Stimulated activated memory B cell treated with anti-CD40 and anti-IgM and Interleukin-4, amounts not matched to agents 10 μg/mL and 1 μg/mL and 100 μg/mL, for 72 hours (primary cell): ENCODE results near the gene SART3.

ENCODE experiments used
- ATAC-seq: fragments of 150-1000 bp; cut with Tn5 transposase; 2 replicates; pipeline ENCODE4 v1.10.0; 2021
- H3K27ac Mint-ChIP-seq: one replicate; pipeline ENCODE4 v1.8.0; 2022; ENCODE audit warnings: mild to moderate bottlenecking, mixed read lengths
- H3K27me3 Mint-ChIP-seq: one replicate; pipeline ENCODE4 v1.8.0; 2022; ENCODE audit warnings: mixed read lengths
- H3K36me3 Mint-ChIP-seq: one replicate; pipeline ENCODE4 v1.8.0; 2022; ENCODE audit warnings: mixed read lengths
- H3K4me1 Mint-ChIP-seq: one replicate; pipeline ENCODE4 v1.8.0; 2022; ENCODE audit warnings: mixed read lengths
- H3K4me3 Mint-ChIP-seq: one replicate; pipeline ENCODE4 v1.8.0; 2022; ENCODE audit warnings: mild to moderate bottlenecking, moderate library complexity, mixed read lengths
- H3K9me3 Mint-ChIP-seq: one replicate; pipeline ENCODE4 v1.8.0; 2022; ENCODE audit warnings: mixed read lengths

The SART3 gene

DNA sequence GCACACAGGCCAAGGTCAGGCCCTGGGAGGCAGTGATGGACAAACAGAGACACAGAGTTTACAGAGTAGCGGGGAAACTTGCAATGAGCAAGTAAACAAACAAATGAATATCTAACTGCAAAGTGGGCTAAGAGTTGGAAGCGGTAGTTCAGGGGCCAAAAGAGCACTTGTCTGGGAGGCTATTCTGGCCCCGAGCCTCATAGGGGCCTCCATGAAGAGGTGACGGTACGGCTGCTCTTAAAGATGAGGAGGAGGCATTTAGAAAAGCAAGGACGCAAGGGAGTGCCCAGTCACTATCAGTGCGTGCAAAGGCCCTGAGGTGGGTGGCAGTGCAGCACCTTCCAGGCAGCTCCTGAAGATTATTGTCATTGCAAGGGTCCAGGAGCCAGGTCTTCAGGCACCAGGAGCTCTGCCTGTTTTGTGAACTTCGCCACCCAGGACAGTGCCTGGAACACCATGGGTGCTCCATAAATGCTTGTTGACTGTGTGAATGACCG is 41.3 kb upstream of the SART3 start:
- Mint-ChIP-seq H3K9me3 (peaks cover 5% of the 10 kb centered on the region), H3K27ac (no peak overlapping the region), H3K4me1 (peaks cover 28% of the 10 kb centered on the region), H3K27me3 (peaks cover under 1% of the 10 kb centered on the region), H3K36me3 (no peaks in the 10 kb centered on the region), H3K4me3 (no peak overlapping the region)
- ATAC-seq = no peak

DNA sequence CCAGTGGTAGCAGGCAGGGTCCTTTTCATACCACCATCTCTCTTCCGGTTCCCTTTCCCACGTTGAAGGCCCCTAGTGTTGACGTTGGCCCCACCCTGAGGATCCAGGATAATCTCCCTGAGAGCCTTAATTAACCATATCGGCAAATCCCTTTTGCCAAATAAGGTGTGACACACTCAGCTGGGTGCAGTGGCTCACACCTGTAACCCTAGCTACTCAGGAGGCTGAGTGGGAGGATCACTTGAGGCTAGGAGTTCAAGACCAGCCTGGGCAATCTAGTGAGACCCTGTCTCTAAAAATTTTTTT is 39.7 kb upstream of the SART3 start:
- Mint-ChIP-seq H3K4me3 (no peak overlapping the region), H3K9me3 (peaks cover 2% of the 10 kb centered on the region), H3K36me3 (no peaks in the 10 kb centered on the region), H3K27me3 (no peaks in the 10 kb centered on the region), H3K27ac (no peak overlapping the region), H3K4me1 (peaks cover 18% of the 10 kb centered on the region)
- ATAC-seq = no peak

DNA sequence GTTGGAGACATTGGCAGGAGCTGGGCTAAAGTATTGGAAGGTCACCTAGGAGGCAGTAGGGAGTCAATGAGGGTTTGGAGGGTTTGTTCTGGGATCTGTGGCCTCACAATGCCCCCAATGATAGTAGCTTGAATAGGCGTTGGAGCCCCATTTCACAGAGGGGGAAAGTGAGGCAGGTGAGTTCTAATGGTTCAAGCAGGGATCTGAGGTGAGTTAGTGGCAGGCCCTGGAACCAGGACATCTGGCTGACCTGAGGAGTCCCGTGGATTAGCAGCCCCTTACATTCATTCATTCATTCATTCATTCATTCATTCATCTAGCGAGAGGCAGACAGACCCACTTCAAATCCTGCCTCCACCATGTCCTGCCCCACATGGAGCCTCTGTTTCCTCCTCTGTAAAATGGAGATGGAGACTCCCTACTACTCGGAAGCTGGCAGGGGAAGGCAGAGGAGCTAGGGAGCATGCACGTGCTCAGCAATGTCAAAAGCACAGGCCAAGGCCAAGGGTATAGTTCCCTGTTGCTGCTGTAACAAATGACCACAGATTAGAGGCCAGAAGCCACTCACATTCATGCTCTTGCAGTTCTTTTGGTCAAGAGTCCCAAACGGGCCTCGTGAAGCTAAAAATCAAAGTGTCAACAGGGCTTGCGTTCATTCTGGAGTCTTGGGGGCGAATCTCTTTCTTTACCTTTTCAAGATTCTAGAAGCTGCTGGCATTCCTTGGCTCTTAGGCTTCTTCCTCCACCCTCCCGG is 39.2 kb upstream of the SART3 start:
- H3K9me3 Mint-ChIP-seq = no peaks in the 10 kb centered on the region
- ATAC-seq = no peak
- H3K4me3 Mint-ChIP-seq = no peak overlapping the region

DNA sequence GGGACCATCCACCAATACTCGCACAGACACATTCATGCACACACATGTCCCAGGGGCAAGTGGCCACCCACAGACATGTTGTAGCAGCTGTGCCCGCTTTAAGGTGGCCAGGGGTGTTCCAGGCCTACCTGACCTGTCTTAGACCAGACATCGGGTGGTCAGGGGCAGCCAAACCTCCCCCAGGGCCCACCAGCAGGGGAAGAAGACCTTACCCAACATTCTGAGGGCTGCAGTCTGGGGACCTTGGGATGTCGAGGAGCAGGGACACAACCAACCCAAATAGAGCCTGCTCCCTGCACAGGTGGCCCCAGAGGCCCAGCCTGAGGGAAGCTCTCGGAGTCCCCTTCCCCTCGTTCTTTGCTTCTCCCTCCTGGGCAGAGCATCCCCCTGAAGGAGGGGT is 38.6 kb upstream of the SART3 start:
- no peaks in the 10 kb centered on the region for H3K27me3 Mint-ChIP-seq
- H3K4me1 Mint-ChIP-seq = peaks cover 12% of the 10 kb centered on the region
- H3K36me3 Mint-ChIP-seq = no peaks in the 10 kb centered on the region
- H3K27ac Mint-ChIP-seq = no peak overlapping the region
- no peaks in the 10 kb centered on the region for H3K9me3 Mint-ChIP-seq
- no peak overlapping the region for H3K4me3 Mint-ChIP-seq
- ATAC-seq = no peak

More for the DNA sequence above, 39.2 kb upstream of the SART3 start:
- peaks cover 13% of the 10 kb centered on the region for H3K4me1 Mint-ChIP-seq
- no peak overlapping the region for H3K27ac Mint-ChIP-seq
- H3K27me3 Mint-ChIP-seq = no peaks in the 10 kb centered on the region
- H3K36me3 Mint-ChIP-seq = no peaks in the 10 kb centered on the region

DNA sequence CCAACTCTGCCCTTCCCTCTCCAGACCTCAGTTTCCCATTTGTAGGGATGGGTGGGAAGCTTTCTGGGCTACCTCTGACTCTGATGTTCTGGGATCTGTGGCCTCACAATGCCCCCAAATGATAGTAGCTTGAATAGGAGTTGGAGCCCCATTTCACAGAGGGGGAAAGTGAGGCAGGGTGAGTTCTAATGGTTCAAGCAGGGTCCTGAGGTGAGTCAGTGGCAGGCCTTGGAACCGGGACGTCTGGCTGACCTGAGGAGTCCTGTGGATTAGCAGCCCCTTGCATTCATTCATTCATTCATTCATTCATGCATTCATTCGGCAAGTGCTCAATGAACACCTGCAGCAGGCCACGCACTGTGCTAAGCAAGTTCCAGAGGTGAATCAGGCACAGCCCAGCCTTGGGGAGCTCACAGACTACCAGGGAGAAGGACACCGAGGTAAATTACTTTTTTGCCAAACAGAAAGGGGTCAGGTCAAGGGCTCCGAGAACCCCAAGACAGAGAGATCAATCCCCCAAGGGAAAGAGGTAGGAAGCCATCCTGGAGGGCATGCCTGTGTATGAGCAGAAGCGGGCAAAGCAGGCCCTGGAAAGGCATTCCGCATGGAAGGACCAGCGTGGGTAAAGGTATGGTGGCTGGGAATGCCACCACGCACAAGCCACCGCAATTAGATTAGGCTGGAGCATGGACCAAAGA is 37.7 kb upstream of the SART3 start:
- Mint-ChIP-seq H3K27ac (peak overlapping the region; percentile 33), H3K36me3 (no peaks in the 10 kb centered on the region), H3K4me1 (peaks cover 12% of the 10 kb centered on the region), H3K27me3 (no peaks in the 10 kb centered on the region), H3K4me3 (no peak overlapping the region), H3K9me3 (no peaks in the 10 kb centered on the region)
- ATAC-seq = no peak

DNA sequence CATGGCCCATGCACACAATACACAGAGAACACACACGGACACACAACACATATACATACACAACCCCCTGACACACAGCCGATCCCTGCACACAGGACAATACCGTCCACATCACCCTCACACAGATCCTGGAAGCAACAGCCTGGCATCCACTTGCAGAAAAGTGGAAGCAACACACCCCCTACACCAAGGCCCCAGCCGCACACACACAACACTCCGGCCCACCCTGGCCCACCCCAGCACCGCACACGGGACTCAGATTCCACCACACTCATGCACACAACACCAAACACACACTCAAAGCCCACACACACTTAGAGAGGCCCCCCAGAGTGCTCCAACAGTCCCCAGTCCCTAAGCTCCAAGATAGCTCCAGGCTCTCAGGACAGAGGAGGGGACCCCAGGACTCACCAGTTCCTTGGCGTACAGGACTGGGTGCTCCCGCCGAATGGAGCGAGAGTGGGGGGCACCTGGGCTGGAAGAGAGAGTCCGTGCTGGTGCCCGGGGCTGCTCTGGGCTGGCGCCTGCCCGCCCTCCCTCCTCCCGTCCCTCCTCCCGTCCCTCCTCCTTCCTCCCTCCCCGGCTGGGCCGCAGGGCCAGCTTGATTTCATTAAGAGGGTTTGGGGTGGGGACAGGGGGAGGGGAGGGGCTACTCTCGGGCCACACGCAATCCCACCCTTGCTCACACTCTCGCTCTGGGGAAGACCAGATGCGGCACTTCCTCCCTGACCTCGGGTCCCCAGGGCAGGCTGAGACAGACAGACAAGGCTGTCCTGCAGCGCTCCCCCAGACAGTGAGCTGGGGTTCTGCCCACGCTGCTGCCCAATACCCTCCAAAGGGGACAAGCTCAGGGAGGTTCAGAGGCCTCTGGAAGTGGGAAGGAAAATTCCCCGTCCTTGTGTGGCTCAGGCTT is 36.8 kb upstream of the SART3 start, which contains the start of gene TMEM119:
Gene TMEM119, minus strand, starts transcription at position 526 of the 913 bp plus-strand sequence. CDS start 5,701 bp downstream, outside the sequence.
- Mint-ChIP-seq H3K4me3 (no peak within 1 kb of the TSS), H3K4me1 (peaks cover 12% of the 10 kb centered on the region), H3K27me3 (no peaks in the 10 kb centered on the region), H3K27ac (peak within 1 kb of the TSS; percentile 33), H3K9me3 (no peaks in the 10 kb centered on the region), H3K36me3 (no peaks in the 10 kb centered on the region)
- peak; percentile 32 for ATAC-seq

DNA sequence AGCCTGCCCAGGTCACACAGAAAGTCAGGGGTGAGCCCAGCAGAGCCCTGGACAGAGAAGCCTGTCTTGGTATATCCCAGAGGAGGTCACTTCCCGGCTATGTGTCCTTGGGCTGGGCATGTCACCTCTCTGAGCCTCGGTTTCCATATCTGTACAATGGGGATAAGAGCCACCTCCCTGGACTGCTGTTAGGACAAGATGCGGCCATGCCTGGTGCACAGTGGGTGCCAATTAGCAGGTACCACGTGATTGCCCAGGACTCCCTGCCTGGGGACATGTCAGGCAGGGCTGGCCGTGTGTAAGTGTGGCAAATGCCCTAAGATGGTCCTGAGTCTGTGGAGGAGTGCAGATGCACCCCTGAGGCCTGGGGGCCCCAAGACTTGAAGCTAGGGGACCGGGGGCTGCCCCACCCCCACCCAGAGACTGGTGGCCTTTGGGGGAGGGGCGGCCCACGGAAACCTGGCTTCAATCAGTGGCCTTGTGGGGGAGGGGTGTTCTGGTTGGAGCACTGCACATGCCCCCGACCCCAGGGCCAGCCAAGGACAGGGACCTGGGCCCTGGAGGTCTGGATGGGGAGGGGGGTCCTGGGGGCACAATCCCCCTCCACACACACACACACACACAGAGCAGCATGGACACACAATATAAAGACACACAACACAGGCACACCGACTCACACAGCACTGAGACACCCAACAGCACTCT is 36.0 kb upstream of the SART3 start:
- ATAC-seq = peak; percentile 35
- Mint-ChIP-seq H3K27me3 (no peaks in the 10 kb centered on the region), H3K4me3 (no peak overlapping the region), H3K36me3 (no peaks in the 10 kb centered on the region), H3K4me1 (peaks cover 12% of the 10 kb centered on the region), H3K27ac (no peak overlapping the region), H3K9me3 (no peaks in the 10 kb centered on the region)

DNA sequence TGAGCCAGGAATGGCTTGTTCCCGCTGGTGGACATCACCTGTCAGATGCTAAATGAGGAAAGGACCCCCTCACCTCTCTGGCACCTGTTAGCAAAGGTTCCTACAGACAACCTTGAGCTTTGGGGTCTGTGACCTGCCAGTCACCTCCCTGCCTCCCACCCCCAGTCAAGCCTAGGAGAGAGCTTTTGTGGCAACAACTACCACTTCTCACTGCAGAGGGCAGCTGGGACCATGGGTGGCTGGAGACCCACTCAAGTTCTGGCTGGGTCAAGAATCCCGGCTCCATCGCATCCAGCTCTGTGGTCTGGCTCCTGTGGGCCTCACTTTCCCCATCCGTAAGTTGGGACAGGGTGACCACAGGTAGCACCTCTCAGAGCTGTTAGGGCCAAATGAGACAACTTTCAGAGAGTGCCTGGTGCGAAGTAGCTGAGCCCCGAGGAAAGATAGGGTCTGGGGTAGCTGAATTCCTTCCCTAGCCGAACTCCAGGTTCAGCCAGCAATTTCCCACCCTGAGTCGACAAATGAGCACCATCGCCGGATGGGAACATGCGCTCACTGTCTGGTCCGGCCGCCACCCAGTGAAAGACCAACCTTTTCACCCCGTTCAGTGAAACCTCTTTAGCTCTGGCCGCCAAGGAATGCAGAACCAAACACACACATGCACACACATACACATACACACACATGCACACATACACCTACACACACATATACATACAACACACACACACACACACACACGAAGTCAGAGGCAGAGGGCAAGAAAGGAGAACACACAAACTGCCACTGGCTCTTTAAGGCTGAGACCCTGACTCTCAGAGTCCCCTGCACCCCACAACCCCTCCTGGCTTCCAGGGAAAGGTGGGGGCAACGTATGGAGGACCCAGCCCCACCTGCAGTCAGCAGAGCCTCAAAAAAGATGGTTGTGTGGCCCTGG is 35.0 kb upstream of the SART3 start:
- Mint-ChIP-seq H3K4me3 (no peak overlapping the region), H3K27me3 (no peaks in the 10 kb centered on the region), H3K9me3 (no peaks in the 10 kb centered on the region), H3K27ac (no peak overlapping the region), H3K4me1 (peaks cover 12% of the 10 kb centered on the region), H3K36me3 (no peaks in the 10 kb centered on the region)
- ATAC-seq = no peak

DNA sequence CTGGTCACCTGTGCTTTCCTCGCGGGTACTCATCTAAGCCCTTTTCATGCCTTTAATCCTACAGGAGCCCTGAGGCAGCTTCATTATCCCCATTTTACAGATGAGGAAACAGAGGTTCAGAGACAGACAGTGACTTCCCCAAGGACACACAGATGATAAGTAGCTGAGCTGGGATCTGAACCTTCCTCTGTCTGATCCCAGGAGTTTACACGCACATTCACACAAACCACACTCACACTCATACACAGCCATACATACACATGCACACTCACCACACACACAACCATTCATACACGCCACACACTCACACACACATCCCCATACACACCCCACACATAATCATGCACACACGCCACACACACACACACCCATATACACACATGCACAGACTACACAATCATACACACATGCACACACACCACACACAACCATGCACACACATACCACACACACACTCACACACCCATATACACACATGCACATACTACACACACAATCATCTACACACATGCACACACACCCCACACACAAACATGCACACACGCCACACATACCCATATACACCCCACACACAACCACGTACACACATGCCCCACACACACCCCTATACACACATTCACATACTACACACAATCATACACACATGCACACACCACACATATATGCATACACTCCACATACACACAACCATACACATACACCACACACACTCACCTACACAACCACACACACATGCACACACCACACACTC is 34.2 kb upstream of the SART3 start:
- no peak for ATAC-seq
- H3K27me3 Mint-ChIP-seq = no peaks in the 10 kb centered on the region
- no peak overlapping the region for H3K4me3 Mint-ChIP-seq
- no peaks in the 10 kb centered on the region for H3K9me3 Mint-ChIP-seq
- no peak overlapping the region for H3K27ac Mint-ChIP-seq
- no peaks in the 10 kb centered on the region for H3K36me3 Mint-ChIP-seq
- peaks cover 12% of the 10 kb centered on the region for H3K4me1 Mint-ChIP-seq

DNA sequence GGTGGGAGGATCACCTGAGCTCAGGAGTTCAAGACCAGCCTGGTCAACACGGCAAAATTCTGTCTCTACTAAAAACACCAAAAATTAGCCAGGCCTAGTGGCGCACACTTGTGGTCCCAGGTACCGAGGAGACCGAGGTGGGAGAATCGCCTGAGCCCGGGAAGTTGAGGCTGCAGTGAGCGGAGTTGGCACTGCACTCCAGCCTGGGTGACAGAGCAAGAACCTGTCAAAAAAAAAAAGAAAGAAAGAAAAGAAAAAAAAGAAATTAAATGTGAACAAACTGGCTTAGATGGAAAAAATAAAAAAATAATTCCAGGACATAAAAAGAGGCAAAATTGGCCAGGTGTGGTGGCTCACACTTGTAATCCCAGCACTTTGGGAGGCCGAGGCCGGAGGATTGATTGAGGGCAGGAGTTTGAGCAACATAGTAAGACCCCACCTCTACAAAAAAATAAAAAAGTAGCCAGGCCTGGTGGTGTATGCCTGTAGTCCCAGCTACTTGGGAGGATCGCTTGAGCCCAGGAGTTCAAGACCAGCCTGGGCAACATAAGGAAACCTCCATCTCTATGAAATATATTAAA is 33.4 kb upstream of the SART3 start:
- H3K9me3 Mint-ChIP-seq = no peaks in the 10 kb centered on the region
- no peaks in the 10 kb centered on the region for H3K36me3 Mint-ChIP-seq
- ATAC-seq = no peak
- H3K27ac Mint-ChIP-seq = no peak overlapping the region
- H3K4me3 Mint-ChIP-seq = no peak overlapping the region
- no peaks in the 10 kb centered on the region for H3K27me3 Mint-ChIP-seq
- peaks cover 12% of the 10 kb centered on the region for H3K4me1 Mint-ChIP-seq

DNA sequence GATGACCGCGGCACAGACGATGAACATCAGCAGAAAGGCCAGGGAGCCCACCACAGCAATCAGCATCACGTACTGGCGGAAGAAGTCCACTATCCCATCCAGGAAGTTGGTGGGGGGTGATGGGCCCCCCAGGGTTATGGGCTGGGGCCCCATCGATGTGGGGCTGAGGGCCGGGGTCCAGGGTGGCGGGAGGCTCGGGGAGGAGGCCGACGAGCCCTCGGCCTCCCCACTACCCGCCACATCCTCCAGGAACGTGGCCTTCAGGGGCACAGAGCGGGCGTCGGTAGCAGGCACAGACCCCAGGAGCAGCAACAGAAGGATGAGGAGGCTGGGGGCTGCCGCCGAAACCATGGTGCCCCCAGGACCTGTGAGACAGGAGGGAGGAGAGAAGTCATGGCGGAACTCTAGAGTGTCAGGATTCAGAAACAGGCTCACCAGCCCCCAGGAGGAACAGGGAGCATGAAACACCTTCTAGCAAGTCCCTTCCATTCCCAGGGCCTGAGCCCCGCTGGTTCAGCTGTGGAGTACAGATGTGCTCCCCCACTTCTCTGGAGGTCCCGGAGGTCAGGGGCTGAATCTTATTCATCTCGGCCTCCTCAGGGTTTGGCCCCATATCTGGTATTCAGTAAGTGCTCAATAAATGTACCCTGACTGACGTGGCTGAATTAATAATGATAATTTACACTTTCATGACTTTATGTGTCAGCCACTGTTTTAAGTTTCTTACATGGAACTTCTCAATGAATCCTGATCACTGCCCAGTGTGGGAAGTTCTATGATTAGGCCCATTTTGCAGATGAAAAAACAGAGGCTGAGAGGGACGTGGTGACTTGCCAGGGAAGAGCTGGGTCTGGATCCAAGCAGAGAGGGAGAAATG is 31.3 kb upstream of the SART3 start:
- H3K27ac Mint-ChIP-seq = no peak overlapping the region
- peaks cover 1% of the 10 kb centered on the region for H3K4me1 Mint-ChIP-seq
- H3K4me3 Mint-ChIP-seq = no peak overlapping the region
- no peak for ATAC-seq
- no peaks in the 10 kb centered on the region for H3K36me3 Mint-ChIP-seq
- peaks cover 10% of the 10 kb centered on the region for H3K27me3 Mint-ChIP-seq
- no peaks in the 10 kb centered on the region for H3K9me3 Mint-ChIP-seq

DNA sequence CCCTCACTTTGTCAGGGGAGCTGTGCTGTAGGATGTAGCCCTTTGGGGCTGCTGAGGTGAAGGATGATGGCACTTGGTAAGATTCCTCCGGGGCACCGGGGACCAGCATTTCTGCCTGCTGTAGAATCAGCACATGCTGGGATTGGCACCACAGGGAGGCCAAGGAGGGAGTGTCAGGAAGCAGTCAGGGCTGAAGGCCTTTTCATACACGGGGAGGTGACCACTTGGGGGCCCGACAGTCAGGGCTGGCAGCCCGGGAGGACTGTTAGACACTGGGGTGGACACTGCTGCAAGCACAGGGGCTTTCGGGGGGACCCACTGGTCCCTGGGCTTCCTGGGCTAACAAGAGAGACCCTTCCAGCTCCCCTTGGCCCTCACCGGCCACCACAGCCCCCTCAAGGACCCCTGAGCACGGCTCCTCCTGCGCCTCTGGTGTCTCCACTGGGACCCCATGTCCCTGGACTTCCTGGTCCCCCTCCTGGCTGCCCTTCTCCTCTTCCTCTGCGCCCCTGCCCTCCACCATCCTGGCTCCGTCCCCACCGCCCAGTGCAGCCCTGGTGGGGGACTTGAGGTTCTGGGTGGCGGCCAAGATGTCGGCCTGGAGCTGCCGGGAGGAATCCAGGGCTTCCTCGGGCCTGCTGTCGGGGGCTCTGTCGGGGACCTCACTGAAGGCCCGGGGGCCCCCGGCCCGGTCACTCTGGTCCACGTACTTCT is 30.5 kb upstream of the SART3 start:
- Mint-ChIP-seq H3K4me3 (no peak overlapping the region), H3K27ac (no peak overlapping the region), H3K27me3 (peaks cover 12% of the 10 kb centered on the region), H3K9me3 (no peaks in the 10 kb centered on the region), H3K36me3 (no peaks in the 10 kb centered on the region), H3K4me1 (no peaks in the 10 kb centered on the region)
- ATAC-seq = no peak
